Stimulated activated CD4-positive, alpha-beta T cell treated with anti-CD3 and anti-CD28 coated beads, Interleukin-1b, Interleukin-23, amount 100 ng/mL, for 48 hours (primary cell): ENCODE data around the gene CHN2.

ENCODE experiments used
- DNase-seq: peaks from one replicate; pipeline ENCODE4 v3.0.0-alpha.2; 2020

CHN2 gene

DNA sequence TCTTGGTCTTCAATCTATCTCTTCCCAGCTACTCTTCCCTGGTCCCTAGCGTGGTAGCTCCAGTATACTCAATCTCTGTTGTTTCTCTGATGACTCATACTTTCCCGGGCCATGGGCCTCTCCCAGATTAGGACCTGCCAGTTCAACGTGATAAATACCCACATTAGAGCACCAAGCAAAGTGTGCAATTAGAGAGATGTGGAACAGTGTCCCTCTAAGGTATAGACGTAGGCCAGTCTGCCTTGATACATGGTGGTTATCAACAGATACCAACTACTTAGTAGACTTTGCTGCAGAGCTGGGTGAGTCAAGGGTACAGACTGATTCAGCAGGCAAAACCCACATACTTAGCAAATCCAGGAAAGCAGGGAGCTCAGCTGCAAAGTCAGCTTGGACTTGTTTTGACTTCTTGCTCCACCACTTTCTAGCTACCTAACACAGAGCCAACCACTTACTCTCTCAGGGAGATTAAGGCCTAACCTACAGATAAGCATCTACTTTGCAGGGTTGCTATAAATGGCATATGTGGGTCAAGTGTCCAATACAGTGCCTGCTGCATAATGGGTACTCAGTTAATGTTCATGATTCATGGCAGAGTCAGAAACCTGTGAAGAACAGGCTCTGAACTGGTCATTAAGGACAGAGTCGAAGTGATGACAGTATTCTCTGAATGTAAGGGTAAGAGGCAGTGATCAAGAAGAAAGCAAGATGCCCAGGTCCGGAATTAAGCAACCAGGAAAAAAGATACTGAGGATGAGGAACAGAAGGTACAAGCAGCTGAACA, 176.1 kb downstream of the CHN2 start:
- no peak for DNase-seq

DNA sequence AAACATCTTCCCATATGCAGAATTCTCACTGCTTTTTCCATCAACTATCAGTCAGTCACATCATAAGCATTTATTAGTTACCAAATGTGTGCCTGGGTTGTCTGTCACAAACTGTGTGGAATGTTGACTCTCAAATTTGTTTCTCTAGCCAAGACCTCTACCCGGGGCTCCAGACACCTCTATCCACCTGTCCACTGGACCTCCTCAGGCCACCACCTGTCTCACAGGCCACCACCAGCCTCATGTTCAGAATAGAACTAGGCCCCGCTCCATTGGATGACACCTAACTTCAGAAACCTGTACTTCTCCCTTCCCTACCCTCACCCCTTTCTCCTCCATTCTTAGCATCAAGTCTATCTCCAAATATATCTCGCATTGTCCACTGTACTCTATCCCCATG, 176.9 kb downstream of the CHN2 start:
- no peak for DNase-seq

GRCh38 chr7:29372351-29373090, 177.9 kb downstream of the CHN2 start:
- DNase-seq, result no peak

DNA sequence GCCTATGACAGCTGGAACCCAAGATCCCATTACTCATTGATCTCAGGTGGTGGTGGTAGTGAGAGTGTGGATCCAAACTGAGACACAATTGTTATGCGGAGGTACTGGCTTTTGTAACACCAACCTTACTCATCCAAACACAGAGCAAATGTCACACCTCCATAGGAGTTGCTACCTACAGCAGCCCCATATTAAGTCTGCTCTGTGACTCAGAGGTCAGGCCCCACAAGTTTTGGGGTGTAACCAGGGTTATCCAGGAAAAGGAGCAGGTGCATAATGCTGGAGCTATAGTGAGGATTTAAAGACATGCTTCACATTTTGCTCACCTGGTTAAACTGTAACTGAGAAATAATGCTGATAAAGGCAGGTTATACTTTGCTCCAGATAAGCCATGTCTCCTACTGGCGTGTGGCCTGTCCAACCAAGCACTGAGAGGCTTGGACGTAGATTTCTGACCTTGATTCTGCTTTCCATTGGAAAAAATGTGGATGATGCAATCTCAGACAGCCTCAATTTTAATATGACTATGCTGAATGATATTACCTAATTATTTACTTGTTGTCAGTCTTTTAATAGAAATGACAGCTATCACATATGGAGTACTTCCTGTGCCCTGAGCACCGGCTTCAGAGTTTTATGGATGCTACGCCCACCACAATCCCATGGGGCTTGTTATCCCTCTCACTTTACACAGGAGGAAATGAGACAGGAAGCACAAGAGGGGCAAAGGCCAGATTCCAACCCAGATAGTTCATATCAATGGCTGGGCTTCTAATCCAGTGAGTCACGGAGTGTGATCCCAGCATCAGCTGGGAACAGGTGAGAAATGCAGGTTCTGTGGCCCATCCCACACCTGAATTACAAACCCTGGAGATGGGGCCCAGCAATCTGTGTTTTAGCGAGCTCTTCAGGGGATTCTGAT, 181.3 kb downstream of the CHN2 start:
- no peak for DNase-seq

GRCh38 chr7:29377718-29378117, 183.1 kb downstream of the CHN2 start:
- no peak for DNase-seq

DNA sequence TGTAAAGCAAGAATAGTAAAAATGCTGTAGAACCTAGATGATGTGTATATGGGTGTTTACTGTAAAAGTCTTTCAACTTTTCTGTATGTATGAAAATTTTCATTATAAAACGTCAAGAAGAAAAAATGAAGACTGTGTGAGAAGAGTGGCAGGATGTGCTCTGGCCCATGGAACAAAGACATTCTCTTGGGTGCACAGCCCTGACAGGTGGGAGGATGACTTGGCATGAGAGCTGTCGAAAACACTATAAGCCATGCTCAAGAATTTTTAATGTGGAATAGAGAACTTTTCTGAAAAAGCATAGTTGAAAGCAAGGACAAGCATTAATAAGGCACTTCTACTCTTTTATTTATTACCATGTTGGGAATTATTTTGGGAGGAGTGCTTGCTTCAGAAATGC, 185.0 kb downstream of the CHN2 start:
- DNase-seq, result no peak

DNA sequence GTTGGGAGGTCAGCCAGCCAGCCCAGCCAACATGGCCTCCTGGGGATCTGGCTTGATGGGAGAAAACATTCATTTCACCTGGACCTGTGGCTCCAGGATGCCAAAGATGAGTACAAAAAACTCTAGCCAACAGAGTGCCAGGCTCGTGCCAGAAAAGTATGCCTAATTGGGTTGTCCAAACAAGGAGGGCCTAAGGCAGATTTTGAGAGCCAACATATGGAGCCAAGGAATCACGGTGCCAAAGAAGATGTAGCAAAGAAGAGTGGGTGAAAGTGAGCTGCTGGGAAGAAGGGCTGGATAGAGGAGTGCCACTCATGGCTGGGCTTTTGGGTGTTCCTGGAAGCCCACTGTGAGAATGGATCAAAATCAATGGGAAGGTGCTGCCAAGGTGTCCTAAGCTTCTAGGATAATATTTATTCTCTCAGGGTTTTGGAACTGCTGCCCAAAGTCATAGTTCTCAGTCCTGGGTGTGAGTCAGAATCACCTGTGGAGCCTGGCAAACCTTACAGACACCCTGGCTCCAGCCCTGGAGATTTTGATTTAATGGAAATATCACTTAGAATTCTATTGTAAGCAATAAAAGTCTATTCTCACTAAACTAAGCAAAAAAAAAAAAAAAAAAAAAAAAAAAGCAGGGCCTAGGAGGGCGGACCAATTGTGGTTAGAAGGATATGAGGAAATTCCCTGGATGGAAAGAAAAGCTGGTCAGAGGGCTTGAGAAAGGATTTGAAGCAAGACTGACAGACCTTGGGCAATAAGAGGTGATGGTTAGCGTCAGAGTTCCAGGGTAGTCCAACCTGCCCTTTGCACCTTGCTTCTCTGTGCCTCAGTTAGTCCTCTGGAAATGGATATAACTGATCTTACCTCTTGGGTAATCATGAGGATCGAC, 186.9 kb downstream of the CHN2 start:
- no peak for DNase-seq

DNA sequence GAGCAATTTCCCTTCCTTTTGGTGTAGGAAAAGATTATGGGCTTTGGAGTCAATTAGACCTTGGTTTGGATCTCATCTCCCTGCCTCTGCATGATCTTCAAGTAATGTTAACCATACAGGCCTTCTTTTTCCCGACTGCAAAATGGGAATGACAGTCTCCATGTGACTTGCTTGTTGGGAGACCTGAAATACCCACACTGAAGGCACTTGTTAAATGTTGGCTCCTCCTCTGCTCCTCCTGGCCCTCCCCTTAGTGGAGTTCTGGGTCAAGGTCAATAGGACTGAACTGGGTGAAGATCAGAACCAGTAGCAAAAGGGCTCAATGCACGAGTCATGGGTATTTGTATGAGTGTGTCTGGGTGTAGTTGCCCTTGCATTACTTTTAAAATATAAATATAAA, 189.7 kb downstream of the CHN2 start:
- no peak for DNase-seq

GRCh38 chr7:29385214-29385814, 190.7 kb downstream of the CHN2 start:
- DNase-seq, result no peak

DNA sequence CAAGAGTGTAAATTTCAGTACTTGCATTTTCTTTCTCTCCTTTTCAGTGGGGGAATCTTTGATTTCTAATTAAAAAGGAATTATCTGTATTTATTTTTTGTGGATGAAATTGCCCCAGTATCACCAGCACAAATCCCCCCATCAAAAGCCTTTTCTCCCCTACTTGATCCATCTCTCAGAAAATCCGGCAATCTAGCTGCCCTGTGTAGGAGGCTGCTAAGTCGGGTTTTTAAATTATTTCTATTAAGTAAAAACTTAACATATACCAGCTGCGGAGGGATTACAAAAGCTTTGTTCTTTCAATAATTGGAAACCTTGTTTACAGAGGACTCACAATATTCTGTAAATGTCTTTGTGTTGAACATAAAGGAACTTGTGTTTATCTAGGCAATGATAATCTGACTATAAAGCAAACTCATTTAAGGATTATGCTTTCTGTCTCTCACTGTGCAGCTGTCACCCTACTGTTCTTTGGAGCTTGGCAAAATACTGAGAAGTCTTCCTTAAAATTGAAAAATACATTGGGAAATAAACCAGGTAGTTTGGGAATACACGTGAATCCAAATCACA, 191.7 kb downstream of the CHN2 start:
- DNase-seq, result no peak

- no peak for DNase-seq
Observed at GRCh38 chr7:29391262-29391661, 196.7 kb downstream of the CHN2 start.

DNA sequence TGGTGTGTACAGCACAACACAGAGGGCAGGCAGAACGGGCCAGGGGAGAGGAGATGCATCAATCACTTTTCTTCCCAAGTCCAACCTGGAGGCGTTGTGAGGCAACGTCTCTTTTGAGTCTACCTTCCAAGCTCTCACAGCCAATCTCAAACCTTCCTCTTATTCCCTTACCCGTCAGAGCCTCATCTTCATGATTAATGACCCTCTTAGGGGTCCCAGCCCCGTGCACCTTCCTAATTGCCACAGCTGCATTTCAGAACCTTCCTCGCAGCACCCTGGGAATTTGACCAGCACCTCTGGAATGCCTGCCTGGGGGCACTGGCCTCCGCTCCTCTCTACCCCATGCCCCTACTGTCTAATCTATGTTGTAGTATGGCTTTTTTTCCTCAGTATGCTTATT, 199.7 kb downstream of the CHN2 start:
- DNase-seq, result no peak

- DNase-seq, result no peak
Observed at GRCh38 chr7:29396563-29396962, 202.0 kb downstream of the CHN2 start.

- no peak for DNase-seq
Observed at GRCh38 chr7:29397398-29397797, 202.8 kb downstream of the CHN2 start.

- DNase-seq, result no peak
Observed at GRCh38 chr7:29398011-29398410, 203.4 kb downstream of the CHN2 start.

DNA sequence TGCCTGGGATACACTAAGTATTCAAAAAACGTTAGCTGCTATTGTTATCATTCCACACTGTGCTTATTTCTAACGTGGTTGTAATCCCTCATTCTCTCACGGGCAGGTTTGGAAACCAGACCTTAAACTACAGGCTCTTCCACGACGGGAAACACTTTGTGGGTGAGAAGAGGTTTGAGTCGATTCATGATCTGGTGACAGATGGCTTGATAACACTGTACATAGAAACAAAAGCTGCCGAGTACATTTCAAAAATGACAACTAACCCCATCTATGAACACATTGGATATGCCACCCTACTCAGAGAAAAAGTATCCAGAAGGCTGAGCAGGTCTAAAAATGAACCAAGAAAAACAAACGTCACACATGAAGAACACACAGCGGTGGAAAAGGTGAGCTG, 205.9 kb downstream of the CHN2 start:
- DNase-seq, result no peak

DNA sequence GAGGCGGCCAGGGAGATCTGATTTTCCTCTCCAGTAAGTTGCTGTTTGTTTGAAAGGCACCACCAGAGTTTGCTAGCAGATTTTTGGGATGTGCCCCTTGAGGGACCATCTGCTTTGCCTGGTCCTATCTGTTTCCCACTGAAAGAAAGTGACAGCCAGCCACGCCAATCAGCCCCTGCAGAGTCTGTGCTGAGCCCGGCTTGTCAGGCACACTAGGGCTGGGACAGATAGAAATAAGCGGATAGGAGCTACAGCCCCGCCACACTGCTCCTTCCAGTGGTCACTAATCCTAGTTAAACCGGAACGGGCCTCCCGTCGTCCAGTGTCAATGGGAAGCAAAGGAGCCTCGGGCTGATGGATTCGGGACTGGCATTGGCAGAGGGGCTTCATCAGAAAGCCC, 207.2 kb downstream of the CHN2 start:
- no peak for DNase-seq

- DNase-seq, result no peak
Observed at GRCh38 chr7:29405891-29406290, 211.3 kb downstream of the CHN2 start.

DNA sequence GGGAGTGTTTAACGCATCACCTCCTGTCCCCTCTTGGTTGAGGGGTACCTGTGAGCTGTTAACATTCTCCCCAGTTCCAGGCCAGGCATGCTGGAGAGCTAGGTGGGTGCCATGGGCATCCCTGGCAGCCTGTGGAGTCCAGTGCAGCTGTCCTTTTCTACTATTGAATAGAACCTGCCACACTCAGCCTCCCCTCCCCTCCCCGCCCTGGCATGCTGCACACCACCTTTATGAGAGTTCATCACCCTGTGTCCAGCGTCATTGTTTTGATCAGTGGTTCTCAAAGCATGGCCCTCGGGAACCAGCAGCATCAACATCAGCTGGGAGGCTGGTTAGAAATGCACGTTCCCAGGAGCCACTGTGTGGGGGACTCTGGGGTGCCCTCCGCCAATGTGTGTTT, 211.8 kb downstream of the CHN2 start:
- no peak for DNase-seq

GRCh38 chr7:29408841-29409243, 214.3 kb downstream of the CHN2 start:
- DNase-seq, result peak; percentile 14

GRCh38 chr7:29410996-29411395, 216.4 kb downstream of the CHN2 start:
- DNase-seq, result no peak

DNA sequence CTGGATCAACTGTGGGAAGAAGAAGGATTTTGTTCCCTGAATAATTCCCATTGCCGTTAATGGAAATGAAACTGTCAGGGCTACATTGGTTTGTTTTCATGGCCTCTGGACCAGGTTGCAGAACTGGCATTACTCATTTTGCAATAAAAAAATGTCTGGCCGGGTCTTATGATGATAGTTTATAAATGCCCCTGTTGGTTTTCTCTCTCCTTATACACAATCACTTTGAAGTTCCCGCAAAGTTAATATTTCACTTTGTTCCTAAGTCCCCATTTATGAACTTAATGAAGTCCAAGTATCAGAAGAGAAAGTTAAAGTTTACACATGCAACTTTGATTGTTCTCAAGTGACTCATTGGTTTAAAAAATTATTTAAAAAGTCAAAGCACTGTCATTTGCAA, 218.3 kb downstream of the CHN2 start:
- DNase-seq, result no peak
